22Rv1 (cell line): ENCODE data around the gene NPIPB2.

ENCODE experiments used
- CTCF ChIP-seq: fragments of 450-650 bp; IDR thresholded peaks from 2 replicates; pipeline ENCODE4 v1.5.1; 2017; ENCODE audit warnings: mild to moderate bottlenecking
- ZFX ChIP-seq: fragments of 450-650 bp; IDR thresholded peaks from 2 replicates; pipeline ENCODE4 v1.6.1; 2017; ENCODE audit warnings: antibody characterized with exemption, borderline replicate concordance

- TF ChIP-seq CTCF (no peak), ZFX (no peak)
These were observed 49.0 kb upstream of the NPIPB2 start for GRCh38 chr16:11990702-11991390.
